GM12892 (cell line): ENCODE data around the gene CNPY1.

ENCODE experiments used
- POLR2AphosphoS5 ChIP-seq: IDR thresholded peaks from 2 replicates; pipeline ENCODE4 v1.6.1; 2011; ENCODE audit warnings: low read depth, low read length, control low read depth
- TAF1 ChIP-seq: IDR thresholded peaks from 2 replicates; pipeline ENCODE4 v1.6.1; 2011; ENCODE audit warnings: low read depth, mild to moderate bottlenecking, control low read depth, low read length, borderline replicate concordance

- TF ChIP-seq POLR2AphosphoS5 (no peak), TAF1 (no peak)
Measured at GRCh38 chr7:155584763-155585531, 38.6 kb upstream of the CNPY1 start.
